Measurements from ENCODE around the gene CAPNS2.
"Not testable (repeated sequence)": the region's sequence is repeated elsewhere in the genome, so short reads cannot be mapped to it uniquely, and the experiment has no call there.

CAPNS2 gene

GRCh38 chr16:55592306-55592705, 25.8 kb downstream of the CAPNS2 start:
- FAIRE-seq (no peak), DNase-seq (ENCODE audit: insufficient read length, low spot score) (no peak)
- TF ChIP-seq CTCF (IDR thresholded peaks at IDR 0.05; ENCODE audit: insufficient read depth, missing control alignments) = no peak

- FAIRE-seq (no peak), DNase-seq (ENCODE audit: insufficient read length, low spot score) (no peak)
- no peak for TF ChIP-seq CTCF (IDR thresholded peaks at IDR 0.05; ENCODE audit: insufficient read depth, missing control alignments)
Measured at GRCh38 chr16:55597928-55598327, 31.4 kb downstream of the CAPNS2 start.

GRCh38 chr16:55605754-55606336, 39.4 kb downstream of the CAPNS2 start:
- no peak for TF ChIP-seq CTCF (IDR thresholded peaks at IDR 0.05; ENCODE audit: insufficient read depth, missing control alignments)
- FAIRE-seq = no peak
- DNase-seq (ENCODE audit: insufficient read length, low spot score) = no peak

GRCh38 chr16:55613613-55614335, 47.3 kb downstream of the CAPNS2 start:
- FAIRE-seq = no peak
- no peak for TF ChIP-seq CTCF (IDR thresholded peaks at IDR 0.05; ENCODE audit: insufficient read depth, missing control alignments)
- DNase-seq (ENCODE audit: insufficient read length, low spot score) = no peak

GRCh38 chr16:55615071-55615470, 48.6 kb downstream of the CAPNS2 start:
- TF ChIP-seq CTCF (IDR thresholded peaks at IDR 0.05; ENCODE audit: insufficient read depth, missing control alignments) = no peak
- FAIRE-seq = no peak
- DNase-seq (ENCODE audit: insufficient read length, low spot score) = no peak

- FAIRE-seq; DNase-seq (ENCODE audit: insufficient read length, low spot score): not testable (repeated sequence)
Measured at GRCh38 chr16:55615670-55616069, 49.2 kb downstream of the CAPNS2 start.
